Adrenal gland (tissue), 5 donors: ENCODE results near the gene VIT.

Experiments used
- CTCF ChIP-seq, 6 experiments: fragments of 450-650 bp in 4 of 6; fragments of 200-600 bp in 2 of 6; sonication (generic) in 1 of 6; IDR thresholded peaks; 1 replicate in 5 of 6; 2 replicates in 1 of 6; pipeline versions ENCODE4 v1.5.1 to v1.8.0; 2016 to 2021; ENCODE audit warnings: antibody characterized with exemption in 6 of 6, mild to moderate bottlenecking in 2 of 6, moderate library complexity in 1 of 6
- POLR2A ChIP-seq, 2 donors: fragments of 450-650 bp; IDR thresholded peaks; one replicate each; pipeline ENCODE4 v1.6.1; 2017; ENCODE audit warnings: antibody characterized with exemption in 2 of 2, mild to moderate bottlenecking in 2 of 2, moderate library complexity in 1 of 2
- donor health status: DM: no; HTN: no; CAD: no.

GRCh38 chr2:36748166-36748565 lies 51.7 kb downstream of the VIT start:
- TF ChIP-seq CTCF (IDR thresholded peaks at IDR 0.05) = no peak
- TF ChIP-seq POLR2A (IDR thresholded peaks at IDR 0.05) = no peak
